A673 (cell line): ENCODE results near the gene COL4A3.

ENCODE experiments used
- CTCF ChIP-seq: fragments of 300-800, 200-600 bp; sonication (generic); conservative IDR thresholded peaks from 2 replicates; pipeline ENCODE4 v1.5.1; 2017; ENCODE audit warnings: low read depth, mild to moderate bottlenecking, antibody characterized with exemption, low read length, moderate library complexity, mixed read lengths
- EZH2 ChIP-seq: fragments of 200-600 bp; sonication (generic); IDR thresholded peaks from 2 replicates; pipeline ENCODE4 v1.6.1; 2017; ENCODE audit warnings: borderline replicate concordance, low read depth, mild to moderate bottlenecking, mixed read lengths, antibody characterized with exemption, low read length; ENCODE audit not compliant: poor library complexity, severe bottlenecking

DNA sequence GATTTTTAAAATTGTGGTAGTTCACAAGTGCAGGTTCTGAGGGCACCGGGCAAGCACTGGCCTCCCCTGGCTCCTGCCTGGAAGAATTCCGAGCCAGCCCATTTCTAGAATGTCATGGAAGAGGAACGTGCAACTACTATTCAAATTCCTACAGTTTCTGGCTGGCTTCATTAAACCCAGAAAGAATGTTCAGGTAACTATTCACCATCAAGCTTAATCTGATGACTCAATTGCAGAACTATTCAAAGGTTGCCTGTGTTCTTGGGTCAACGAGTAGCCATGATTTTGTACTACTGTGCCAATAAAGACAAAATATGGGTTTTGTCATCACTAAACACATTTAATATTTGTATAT, 146.3 kb downstream of the COL4A3 start:
- no peak for TF ChIP-seq CTCF
- no peak for TF ChIP-seq EZH2
